Ramos (cell line): Measurements from ENCODE around the gene PRPSAP1.

Experiments
- in situ Hi-C: fragments of 300-500 bp; cut with MboI; formaldehyde crosslinking; loops from one replicate; pipeline ENCODE4 v1.14.3; 2022; ENCODE audit warnings: low sequenced_read_pairs; ENCODE audit not compliant: unreplicated experiment

Gene PRPSAP1

DNA sequence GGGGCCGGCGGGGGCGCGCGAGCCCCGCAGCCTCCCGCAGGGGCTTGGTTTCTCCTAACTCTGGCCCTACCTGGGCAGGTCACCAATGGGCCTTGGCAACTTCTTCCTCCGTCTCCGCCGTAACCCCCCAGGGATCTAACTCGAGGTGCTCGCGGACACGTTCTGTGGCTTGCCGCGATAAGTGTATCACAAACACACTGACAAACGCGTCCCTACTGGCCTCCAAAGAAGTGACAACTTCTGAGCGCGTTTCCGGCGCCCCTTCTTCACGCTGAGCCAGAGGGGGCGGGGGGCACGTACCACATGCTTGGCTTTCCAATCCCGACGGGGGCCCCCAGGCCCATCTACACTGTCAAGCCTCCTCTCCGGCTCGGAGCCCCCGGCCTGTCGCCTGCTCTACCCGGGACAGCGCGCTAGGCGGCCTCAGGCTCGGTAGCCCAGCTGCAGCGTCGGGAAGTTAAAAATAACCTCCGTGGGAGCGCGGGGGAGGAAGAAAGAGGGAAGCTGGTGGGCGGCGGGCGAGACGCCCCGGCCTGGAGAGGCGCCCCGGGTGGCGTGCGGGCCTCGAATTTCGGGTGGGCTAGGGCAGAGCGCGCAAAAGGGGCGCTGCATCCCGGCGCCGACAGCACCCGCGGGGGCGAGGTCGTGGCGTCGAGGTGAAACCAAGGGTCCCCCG is 30.0 kb upstream of the PRPSAP1 start:
- in situ Hi-C loops: no loop called here

DNA sequence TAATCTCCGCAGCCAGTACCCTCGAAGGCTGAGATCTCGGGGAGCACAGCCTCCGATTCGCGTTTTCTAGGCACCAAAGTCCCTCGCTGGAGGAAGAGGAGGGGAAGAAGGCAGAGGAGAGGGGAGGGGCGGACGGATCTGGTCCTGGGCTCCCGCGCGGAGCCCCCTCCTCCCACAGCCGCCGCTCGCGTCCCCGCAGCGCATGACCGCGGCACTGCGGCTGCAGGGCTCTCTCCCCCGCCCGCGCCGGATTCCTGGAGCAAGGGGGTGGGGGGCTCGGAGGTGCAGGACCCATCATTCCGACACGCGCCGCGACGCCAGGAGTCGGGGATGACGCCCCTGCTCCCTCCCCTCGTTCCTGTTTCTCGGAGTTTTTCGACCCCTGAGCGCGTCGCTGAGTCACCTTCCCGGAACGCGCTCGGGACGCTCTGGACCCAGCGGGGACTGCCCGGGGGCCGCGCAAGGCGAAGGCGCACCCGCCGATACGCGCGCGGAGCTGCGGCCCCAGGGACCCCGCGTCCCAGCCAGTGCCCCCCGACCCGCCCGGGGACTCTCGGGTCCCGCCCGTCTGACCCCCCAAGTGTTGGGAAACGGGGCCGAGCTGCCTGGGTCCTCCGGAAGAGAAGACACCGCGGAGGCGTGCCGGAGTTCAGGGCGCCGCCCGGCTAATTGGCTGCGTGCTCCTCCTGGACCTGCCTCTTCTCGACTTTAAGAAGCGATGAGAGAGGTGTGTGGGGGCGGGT is 29.3 kb upstream of the PRPSAP1 start:
- in situ Hi-C loops: no loop called here

DNA sequence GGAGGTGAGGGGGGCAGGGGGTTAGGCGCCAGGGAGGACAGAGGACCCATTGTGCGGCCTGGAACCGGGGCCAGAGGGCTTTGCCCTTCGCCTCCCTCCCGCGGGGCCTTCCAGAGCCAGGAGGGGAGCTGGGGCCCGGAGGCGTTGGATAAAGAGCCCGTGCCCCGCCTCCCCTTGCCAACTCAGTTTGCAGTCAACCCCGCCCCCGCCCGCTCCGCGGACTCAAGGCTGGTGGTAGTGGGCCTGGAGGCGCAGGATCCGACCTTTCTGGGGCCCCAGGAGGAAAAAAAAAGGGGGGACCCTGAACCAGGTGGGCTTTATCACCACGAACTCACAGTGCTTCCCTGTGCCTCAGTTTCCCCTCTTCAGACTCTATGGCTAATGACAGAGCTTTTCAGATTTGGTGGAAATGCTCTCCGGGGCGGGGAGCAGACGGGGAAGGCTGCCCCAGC is 28.7 kb upstream of the PRPSAP1 start:
- in situ Hi-C loops: no loop called here

DNA sequence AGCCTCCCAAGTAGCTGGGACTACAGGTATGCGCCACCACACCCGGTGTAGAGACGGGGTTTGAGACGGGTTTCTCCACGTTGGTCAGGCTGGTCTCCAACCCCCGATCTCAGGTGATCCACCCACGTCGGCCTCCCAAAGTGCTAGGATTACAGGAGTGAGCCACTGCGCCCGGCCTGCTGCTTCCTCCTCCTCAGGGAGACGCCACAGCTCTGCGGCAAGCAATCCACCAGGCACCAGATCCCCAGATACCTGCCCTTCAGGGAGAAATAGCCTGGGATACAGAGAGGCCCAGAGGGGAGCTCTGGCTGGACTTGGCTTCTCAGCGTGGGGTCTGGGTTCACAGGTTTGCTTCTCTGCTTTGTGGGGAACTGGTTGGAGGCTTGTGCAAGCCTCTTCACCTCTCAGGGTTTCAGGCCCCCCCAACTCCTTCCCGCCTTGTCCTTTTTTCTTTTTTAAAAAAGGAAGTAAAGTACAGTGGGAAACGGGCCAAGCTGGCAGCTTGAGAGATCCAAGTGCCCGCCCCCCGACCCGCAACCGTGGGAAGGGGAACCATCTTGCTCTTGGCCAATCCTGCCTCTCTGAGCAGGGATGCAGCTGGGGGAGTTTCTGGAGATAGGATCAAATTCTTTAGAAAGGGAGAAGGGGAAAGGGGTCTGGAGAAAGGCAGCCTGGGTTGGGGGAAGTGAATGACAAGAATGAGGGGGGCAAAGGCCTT is 28.1 kb upstream of the PRPSAP1 start:
- in situ Hi-C loops: no loop called here

DNA sequence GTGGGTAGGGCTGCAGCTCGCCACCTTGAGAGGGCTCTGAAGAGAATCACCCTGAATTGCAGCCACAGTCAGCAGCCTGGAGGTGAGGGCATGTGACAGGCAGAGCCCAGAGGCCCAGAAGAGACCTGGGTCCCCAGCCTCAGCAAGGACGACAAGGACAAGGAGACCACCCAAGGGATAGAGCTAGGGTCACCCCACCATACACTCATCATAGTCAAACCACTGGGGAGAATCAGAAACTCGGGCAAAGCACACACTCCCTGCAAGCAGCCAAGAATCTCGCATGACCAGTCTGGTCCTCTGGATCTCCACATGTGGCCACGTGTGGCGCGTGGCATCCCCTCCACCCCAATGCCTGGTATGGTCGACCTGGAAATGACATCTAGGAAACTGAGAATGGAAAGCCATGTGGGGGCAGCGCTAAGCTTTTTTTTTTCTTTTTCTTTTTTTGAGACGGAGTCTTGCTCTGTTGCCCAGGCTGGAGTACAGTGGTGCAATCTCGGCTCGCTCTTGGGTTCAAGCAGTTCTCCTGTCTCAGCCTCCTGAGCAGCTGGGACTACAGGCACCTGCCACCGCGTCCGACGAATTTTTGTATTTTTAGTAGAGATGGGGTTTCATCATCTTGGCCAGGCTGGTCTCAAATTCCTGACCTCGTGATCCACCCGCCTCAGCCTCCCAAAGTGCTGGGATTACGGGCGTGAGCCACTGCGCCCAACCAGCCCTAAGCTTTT is 26.1 kb upstream of the PRPSAP1 start:
- in situ Hi-C loops: no loop called here

DNA sequence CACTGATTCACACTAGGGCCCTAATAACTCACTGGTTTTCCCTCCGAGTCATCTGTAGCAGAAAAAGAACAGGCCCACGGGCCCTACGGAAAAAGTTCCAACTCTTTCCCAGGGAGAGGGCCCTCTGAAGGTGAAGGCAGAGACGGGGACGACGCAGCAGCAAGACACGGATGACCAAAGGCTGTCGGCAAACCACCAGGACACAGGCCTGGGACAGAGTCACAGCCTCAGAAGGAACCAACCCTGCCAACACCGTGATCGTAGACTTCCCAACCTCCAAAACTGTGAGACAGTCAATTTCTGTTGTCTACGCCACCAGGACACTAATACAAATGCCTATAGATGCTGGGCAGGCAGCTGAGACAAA is 25.5 kb upstream of the PRPSAP1 start:
- in situ Hi-C loops: no loop called here

DNA sequence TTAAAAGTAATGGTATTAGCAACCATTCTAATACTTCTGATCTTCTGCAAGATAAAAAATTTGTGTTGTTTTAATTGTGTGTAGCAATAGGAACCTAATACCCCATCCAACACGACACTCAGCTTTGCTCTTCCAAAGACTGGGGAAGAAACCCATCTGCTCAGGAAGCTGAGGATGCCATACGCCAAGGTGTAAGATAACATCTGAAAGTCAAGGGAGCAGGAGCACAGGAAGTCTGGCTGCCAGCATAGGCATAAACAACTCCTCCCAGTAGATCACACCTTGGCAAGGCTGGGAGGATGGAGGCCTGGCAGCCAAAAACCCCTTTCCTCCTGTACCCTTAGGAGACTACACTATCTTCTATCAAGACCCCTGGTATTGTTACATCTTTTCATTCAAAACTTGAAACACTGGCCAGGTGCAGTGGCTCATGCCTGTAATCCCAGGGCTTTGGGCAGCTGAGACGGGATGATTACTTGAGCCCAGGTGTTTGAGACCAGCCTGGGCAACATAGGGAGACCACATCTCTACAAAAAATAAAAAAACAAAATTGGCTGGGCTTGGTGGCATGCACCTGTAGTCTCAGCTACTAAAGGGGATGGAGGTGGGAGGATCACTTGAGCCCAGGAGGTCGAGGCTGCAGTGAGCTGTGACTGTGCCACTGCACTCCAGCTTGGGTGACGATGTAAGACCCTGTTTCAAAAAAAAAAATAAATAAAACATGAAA is 25.0 kb upstream of the PRPSAP1 start:
- in situ Hi-C loops: no loop called here

DNA sequence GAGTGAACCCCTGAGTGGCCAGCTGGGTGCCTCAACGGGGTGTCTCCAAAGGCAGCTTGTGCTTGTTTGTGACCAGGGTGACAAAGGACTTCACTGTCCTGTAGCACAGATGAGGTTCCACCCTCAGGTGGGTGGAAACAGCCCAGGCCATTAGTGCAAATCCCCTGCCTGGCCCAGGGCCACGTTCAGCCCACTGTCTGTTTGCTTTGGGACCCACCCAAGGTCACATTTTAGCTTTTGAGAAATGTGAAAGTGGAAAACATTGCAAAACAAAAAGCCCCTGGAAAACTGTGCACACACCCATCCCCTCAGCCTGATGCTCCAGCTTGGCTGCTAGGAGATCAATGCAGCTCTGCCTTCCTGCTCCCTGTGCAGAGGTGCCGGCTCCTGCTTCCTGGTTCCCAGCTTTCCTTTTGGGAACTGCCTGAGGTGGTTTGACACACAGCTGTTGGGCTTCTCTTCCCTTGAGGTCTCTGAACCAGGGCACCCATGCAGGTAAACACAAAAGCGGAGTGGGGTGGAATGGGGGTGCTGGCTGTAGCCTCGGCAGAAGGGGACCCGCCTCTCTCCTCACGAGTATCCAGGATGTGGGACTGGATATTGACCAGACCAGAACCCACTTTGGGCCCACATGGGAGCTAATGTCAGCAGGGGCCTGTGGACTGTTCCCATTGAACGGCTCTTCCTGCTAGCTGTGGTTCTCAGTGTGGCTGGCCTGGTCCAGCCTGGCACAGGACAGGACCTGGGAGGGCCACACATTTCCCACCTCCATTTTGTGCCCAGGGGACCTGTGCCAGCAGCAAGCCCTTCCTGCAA is 22.8 kb upstream of the PRPSAP1 start:
- in situ Hi-C loops: no loop called here

DNA sequence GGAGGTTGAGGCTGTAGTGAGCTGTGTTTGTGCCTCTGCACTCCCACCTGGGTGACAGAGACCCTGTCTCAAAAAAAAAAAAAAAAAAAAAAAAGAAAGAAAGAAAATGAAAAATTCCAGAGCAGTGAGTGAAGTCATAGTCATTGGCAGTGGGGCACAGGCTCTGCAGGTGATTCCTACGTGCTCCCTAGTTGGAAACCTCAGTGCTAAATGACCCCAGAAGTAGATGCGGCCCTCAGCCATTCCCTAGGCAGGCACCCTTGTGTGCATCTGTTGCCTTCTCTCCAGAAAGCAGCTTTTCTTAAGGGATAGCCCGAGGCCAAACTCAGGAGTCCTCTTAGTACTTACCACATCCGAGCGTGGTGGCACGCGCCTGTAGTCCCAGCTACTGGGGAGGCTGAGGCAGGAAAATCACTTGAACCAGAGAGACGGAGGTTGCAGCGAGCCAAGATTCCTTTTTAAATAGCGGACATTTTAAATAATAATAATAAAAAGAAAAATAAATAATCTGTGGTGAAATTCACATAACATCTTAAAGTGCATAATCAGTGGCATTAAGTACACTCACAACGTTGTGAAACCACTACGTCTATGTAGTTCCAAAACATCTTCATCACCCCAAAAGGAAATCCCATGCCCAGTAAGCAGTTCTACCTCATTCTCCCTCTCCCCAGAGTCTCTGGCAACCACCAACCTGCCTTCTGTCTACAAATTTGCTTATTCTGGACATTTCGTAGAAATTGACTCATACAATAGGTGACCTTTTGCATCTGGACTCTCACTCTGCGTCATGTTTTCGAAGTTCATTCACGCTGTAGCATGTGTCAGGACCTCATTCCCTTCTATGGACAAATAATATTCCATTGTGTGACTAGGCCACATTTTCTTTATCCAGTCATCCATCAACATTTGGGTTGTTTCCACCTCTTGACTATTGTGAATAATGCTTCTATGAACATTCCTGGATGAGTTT is 18.2 kb upstream of the PRPSAP1 start:
- in situ Hi-C loops: no loop called here

DNA sequence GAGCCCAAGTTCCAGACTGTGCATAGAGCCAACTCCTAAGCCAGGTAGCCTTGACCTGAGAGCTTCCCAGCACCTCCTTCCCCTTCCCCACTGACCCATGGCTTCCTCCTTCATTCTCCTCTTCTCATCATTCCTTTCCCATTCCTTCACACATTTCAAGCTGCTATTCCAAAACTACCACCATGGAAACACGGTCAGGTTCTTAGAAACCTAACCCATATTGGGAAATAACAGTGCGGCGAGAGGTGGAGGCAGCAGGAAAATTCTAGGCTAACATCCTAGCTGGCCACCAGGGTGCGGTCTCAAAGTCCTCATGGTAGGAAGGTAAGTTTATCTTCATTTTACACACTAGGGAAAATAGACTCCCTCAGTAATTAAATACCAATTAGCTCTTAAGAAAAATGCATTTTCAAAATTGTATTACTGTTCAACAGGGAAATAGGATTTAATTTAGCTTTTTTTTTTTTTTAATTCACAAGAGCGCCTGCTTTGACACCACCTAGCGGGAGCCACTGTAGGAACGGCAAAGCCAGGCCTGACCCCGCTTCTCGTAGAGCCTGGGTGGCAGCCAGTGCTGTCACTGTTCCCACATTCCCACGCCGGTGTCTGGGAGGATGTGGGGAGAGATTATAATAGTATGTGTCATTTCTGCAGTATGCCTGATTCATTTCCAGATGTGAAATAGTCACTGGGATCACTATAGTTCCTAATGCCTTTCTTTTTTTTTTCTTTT is 16.7 kb upstream of the PRPSAP1 start:
- in situ Hi-C loops: no loop called here

DNA sequence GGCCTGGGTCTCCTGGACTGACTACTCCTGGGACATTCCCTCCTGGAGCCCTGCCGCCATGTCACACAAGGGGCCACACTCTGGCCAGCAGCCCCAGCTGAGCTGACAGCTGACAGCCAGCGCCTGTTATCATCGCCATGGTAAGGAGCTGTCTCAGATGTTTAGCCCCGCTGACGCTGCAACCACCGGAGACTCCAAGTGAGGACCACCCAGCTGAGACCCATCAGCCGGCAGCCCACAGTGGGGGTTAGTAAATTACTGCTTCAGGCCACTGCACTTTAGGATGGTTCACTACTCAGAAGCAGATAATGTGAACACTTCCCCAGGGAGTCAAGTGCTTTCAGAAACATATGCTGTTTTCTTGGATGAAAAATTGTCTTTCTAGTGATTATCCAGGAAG is 16.1 kb upstream of the PRPSAP1 start:
- in situ Hi-C loops: no loop called here

DNA sequence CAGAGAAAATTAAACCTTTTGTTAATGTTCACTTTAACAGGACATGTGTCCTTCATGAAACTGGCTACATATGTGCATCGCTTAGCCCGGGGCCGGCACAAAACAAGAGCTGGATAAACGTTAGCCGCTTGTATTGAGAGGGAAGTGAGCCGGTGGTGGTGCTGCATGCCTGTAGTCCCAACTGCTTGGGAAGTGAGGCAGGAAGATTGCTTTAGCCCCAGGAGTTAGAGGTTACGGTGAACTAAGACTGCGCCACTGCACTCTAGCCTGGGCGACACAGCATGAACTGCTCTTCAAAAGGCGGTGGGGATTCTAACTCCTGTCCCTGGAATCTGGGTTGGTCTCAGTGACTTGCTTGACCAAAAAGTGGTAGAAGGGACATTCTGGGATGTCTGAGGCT is 15.7 kb upstream of the PRPSAP1 start:
- in situ Hi-C loops: no loop called here

DNA sequence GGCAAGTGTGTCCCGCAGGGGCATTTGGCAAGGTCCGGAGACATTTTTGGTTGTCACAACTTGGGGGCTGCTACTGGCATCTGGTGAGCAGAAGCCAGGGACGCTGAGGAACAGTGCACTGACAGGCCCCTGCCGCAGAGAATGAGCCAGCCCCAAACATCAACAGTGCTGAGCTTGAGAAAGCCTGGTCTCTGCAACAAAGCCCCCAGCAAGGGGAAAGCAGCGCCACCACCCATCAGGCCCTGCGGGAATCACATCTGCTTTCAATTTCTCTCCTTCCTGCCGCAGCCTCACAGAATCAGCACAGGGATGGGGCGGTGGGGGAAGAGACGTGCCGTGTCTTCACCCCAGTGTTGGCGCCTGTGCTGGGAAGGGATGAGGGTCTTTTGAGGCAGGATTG is 14.8 kb upstream of the PRPSAP1 start:
- in situ Hi-C loops: no loop called here

DNA sequence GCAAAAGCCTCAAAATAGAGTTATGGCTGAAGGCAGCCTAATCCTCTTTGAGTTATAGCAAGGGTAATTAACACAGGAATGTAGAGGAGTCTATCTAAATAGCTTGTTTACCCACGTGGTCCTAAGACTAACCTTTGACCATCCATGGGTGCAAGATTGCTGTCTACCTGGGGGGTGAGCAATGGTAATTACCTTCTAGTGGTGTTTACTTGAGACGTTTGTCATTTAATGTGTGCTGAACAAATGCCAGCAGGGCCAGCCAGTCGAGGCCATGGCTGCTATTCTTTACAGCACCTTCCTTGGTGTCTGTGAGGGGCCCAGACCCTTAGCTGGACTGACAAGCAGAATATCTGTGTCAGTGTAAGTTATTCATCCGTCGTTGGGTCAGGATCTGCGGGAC is 13.9 kb upstream of the PRPSAP1 start:
- in situ Hi-C loops: no loop called here

DNA sequence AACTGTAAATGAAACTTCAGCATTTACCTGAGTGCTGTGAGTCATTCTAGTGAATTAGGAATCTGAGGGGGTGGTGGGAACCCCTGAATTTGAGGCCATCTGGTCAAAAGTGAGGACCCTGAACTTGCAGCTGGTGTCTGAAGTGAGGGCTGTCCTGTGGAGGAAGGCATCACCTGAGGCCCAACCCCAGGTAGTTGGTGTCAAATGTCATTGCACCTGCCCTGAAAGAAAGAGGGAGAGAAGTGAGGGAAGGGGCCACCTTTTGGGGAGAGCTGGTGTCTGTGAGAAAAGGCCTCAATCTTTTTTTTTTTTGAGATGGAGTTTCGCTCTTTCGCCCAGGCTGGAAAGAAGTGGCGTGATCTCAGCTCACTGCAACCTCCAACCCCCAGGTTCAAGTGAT is 12.5 kb upstream of the PRPSAP1 start:
- in situ Hi-C loops: no loop called here

DNA sequence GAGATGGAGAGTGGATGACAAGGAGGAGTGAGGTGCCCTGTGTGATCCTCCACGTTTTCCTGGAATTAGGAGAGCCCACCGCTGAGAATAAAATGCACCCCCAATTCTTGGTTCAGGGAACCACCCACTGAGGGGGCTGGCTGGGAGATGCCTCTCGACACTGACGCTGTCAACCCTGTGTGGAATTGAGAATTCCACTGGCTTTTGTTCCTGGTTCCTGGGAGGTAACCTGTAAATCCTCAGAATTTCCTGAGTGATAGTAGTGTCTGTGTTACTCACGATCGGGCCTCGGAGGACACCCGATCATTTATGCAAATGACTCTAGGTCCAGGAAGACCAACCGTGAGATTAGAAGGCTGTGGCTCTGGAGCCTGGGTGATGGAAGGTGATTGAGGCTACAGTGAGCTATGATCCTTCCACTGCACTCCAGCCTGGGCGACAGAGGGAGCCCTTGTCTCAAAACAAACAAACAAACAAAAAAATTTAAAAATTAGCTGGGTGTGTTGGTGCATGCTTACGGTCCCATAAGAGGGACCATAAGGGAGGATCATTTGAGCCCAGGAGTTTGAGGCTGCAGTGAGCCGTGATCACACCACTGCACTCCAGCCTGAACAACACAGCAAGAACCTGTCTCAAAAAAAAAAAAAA is 11.7 kb upstream of the PRPSAP1 start:
- in situ Hi-C loops: no loop called here
